ENCODE results near the gene MSANTD1.

MSANTD1 gene

DNA sequence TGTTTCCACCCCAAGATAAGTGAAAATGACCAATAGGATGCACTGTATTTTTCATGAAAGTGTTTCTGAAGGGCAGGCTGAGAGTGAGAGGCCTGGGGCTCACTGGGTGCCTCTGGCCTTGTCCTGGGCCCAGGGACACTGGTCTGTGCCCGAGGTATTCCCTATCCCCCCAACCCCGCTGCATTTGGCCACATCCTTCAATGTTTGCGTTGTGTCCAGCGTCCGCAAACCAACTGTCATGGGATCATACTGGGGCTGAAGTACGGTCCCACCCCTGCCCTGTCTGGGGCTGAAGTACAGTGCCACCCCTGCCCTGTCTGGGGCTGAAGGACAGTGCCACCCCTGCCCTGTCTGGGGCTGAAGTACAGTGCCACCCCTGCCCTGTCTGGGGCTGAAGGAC lies 22.0 kb upstream of the MSANTD1 start:
- no peaks in the 10 kb centered on the region for H3K9me3 ChIP-seq
- peaks cover 94% of the 10 kb centered on the region for H3K36me3 ChIP-seq
- H3K4me3 ChIP-seq (ENCODE audit: low read depth in 1 of 2, low read length in 1 of 2): no peak overlapping the region
- no peaks in the 10 kb centered on the region for H3K27me3 ChIP-seq
- peaks cover 0 to 12% of the 10 kb centered on the region in 2 experiments for H3K4me1 ChIP-seq (ENCODE audit: control insufficient read depth in 1 of 2, insufficient read depth in 1 of 2, low read depth in 1 of 2, low read length in 1 of 2)
- TF ChIP-seq, protein P1, sequence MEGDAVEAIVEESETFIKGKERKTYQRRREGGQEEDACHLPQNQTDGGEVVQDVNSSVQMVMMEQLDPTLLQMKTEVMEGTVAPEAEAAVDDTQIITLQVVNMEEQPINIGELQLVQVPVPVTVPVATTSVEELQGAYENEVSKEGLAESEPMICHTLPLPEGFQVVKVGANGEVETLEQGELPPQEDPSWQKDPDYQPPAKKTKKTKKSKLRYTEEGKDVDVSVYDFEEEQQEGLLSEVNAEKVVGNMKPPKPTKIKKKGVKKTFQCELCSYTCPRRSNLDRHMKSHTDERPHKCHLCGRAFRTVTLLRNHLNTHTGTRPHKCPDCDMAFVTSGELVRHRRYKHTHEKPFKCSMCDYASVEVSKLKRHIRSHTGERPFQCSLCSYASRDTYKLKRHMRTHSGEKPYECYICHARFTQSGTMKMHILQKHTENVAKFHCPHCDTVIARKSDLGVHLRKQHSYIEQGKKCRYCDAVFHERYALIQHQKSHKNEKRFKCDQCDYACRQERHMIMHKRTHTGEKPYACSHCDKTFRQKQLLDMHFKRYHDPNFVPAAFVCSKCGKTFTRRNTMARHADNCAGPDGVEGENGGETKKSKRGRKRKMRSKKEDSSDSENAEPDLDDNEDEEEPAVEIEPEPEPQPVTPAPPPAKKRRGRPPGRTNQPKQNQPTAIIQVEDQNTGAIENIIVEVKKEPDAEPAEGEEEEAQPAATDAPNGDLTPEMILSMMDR (IDR thresholded peaks at IDR 0.05): no peak
- peak overlapping the region; percentile 48 for H3K27ac ChIP-seq

DNA sequence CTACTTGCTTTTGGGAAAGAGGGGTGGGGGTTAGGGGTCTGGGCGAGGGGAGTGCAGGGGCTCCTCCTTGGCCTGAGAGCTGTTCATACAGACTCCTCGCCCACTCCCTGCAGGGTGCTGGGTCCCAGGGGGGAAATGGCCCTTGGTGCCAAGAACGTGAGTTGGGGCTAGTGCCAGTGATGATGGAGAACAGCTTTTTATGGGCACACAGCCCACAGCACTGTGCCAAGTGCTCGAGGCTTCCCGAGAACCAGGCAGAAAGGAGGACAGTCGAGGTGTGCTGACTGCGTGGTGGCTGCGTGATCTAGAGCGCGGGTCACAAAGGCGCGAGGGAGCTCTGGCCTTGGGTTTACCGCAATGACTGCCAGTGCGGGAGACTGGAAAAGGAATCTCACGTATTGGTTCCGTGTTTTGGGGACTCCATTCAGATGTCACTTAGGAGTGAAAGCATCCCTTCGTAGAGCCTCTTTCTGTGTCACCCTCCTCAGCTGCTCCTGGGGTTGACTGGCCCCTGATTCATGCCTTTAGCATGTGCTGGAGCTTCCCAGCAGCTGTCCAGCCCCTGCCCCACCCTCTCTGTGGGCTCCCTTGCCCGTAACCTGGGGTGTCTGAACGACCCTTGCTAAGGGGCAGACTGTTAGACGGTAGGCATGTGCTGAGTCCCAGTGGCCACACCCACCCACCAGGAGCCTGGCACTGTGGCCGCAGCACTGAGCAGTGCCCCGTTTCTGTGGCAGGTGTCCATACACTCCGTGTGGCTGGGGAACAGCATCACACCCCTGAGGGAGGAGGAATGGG lies 20.9 kb upstream of the MSANTD1 start:
- no peak overlapping the region for H3K4me3 ChIP-seq (ENCODE audit: low read depth in 1 of 2, low read length in 1 of 2)
- peaks cover 94% of the 10 kb centered on the region for H3K36me3 ChIP-seq
- peaks cover 0 to 12% of the 10 kb centered on the region in 2 experiments for H3K4me1 ChIP-seq (ENCODE audit: control insufficient read depth in 1 of 2, insufficient read depth in 1 of 2, low read depth in 1 of 2, low read length in 1 of 2)
- TF ChIP-seq, protein P1 (IDR thresholded peaks at IDR 0.05): no peak
- H3K27ac ChIP-seq: no peak overlapping the region
- no peaks in the 10 kb centered on the region for H3K9me3 ChIP-seq
- H3K27me3 ChIP-seq: no peaks in the 10 kb centered on the region

DNA sequence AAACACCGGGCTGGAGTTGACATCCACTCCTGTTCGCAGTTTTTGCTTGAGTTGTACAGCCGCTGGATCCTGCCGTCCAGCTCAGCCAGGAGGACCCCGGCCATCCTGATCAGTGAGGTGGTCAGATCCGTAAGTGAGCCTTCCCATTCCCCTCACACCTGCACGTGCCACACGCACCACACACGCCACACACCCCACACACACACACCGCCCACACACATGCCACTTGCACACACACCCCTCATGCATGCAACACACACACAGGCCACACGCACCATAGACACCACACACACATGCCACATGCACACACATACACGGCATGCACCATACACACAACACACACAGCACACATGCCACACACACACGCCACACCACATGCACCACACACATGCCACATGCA lies 20.1 kb upstream of the MSANTD1 start:
- no peaks in the 10 kb centered on the region for H3K9me3 ChIP-seq
- no peak overlapping the region for H3K4me3 ChIP-seq (ENCODE audit: low read depth in 1 of 2, low read length in 1 of 2)
- H3K27me3 ChIP-seq: no peaks in the 10 kb centered on the region
- H3K36me3 ChIP-seq: peaks cover 94% of the 10 kb centered on the region
- peaks cover 0 to 12% of the 10 kb centered on the region in 2 experiments for H3K4me1 ChIP-seq (ENCODE audit: control insufficient read depth in 1 of 2, insufficient read depth in 1 of 2, low read depth in 1 of 2, low read length in 1 of 2)
- TF ChIP-seq, protein P1 (IDR thresholded peaks at IDR 0.05): no peak
- no peak overlapping the region for H3K27ac ChIP-seq

DNA sequence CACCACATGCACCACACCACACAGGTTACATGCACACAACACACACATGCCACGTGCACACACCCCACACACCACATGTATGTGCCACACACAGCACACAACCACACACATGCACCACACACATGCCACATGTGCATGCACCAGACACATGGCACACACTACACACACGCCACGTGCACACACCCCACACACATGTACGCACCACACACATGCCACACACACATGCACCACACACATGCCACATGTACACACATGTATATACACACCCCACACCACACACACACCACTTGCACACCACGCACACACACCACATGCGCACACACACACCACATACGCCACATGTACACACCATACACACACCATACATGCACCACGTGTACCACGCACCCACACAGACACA lies 19.6 kb upstream of the MSANTD1 start:
- H3K36me3 ChIP-seq: peaks cover 94% of the 10 kb centered on the region

DNA sequence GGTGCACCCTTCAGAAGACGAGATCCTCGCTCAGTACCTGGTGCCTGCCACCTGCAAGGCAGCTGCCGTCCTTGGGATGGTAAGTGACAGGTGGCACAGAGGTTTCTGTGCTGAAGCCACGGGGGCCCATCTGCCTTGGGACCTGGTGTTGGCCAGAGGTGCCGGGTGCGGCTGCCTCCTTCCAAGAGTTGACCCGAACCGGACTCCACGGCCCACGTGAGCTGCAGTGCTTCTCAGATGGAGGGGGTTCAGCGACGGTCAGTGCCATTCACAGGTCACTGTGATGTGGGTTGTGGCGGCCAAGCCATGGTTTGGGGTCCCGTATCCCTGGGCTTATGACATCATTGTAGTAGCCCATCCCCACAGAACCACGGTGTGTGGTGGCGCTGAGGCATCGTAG lies 19.0 kb upstream of the MSANTD1 start:
- Histone ChIP-seq H3K4me3 (ENCODE audit: low read depth in 1 of 2, low read length in 1 of 2) (no peak overlapping the region), H3K4me1 (ENCODE audit: control insufficient read depth in 1 of 2, insufficient read depth in 1 of 2, low read depth in 1 of 2, low read length in 1 of 2) (peaks cover 0 to 12% of the 10 kb centered on the region in 2 experiments), H3K36me3 (peaks cover 94% of the 10 kb centered on the region), H3K27ac (no peak overlapping the region), H3K9me3 (no peaks in the 10 kb centered on the region), H3K27me3 (no peaks in the 10 kb centered on the region)
- TF ChIP-seq, protein P1 (IDR thresholded peaks at IDR 0.05): no peak

More for the DNA sequence above, 19.6 kb upstream of the MSANTD1 start:
- Histone ChIP-seq H3K4me3 (ENCODE audit: low read depth in 1 of 2, low read length in 1 of 2) (no peak overlapping the region), H3K27me3 (no peaks in the 10 kb centered on the region), H3K27ac (no peak overlapping the region), H3K9me3 (no peaks in the 10 kb centered on the region), H3K4me1 (ENCODE audit: control insufficient read depth in 1 of 2, insufficient read depth in 1 of 2, low read depth in 1 of 2, low read length in 1 of 2) (peaks cover 0 to 12% of the 10 kb centered on the region in 2 experiments)
- TF ChIP-seq, protein P1 (IDR thresholded peaks at IDR 0.05): no peak

All from neutrophil (primary cell).